ENCODE data around the gene KLHL26.

Gene KLHL26

GRCh38 chr19:18683958-18684641 lies 47.3 kb downstream of the KLHL26 start:
- peaks cover 27% of the 10 kb centered on the region for H3K4me1 Mint-ChIP-seq (ENCODE audit: low read depth)
- peak overlapping the region; percentile 61 for H3K27ac Mint-ChIP-seq
- no peaks in the 10 kb centered on the region for H3K27me3 Mint-ChIP-seq
- no peak for DNase-seq
- no peaks in the 10 kb centered on the region for H3K9me3 Mint-ChIP-seq
- peak overlapping the region; percentile 86 for H3K4me3 Mint-ChIP-seq
- peaks cover 2% of the 10 kb centered on the region for H3K36me3 Mint-ChIP-seq (ENCODE audit: low read depth)

- Mint-ChIP-seq H3K4me1 (ENCODE audit: low read depth) (peaks cover 29% of the 10 kb centered on the region), H3K27ac (no peak overlapping the region), H3K36me3 (ENCODE audit: low read depth) (peaks cover 2% of the 10 kb centered on the region), H3K9me3 (no peaks in the 10 kb centered on the region), H3K4me3 (peak overlapping the region; percentile 86), H3K27me3 (no peaks in the 10 kb centered on the region)
- DNase-seq, result no peak
Measured at GRCh38 chr19:18684642-18684993, 47.8 kb downstream of the KLHL26 start.

GRCh38 chr19:18685597-18686190 lies 48.9 kb downstream of the KLHL26 start:
- H3K27me3 Mint-ChIP-seq, result no peaks in the 10 kb centered on the region
- H3K4me3 Mint-ChIP-seq, result peak overlapping the region; percentile 1
- H3K9me3 Mint-ChIP-seq, result no peaks in the 10 kb centered on the region
- no peak for DNase-seq
- H3K36me3 Mint-ChIP-seq (ENCODE audit: low read depth), result peaks cover 2% of the 10 kb centered on the region
- H3K4me1 Mint-ChIP-seq (ENCODE audit: low read depth), result peaks cover 31% of the 10 kb centered on the region
- peak overlapping the region; percentile 24 for H3K27ac Mint-ChIP-seq

- DNase-seq, result no peak
- Mint-ChIP-seq H3K36me3 (ENCODE audit: low read depth) (peaks cover 2% of the 10 kb centered on the region), H3K9me3 (no peaks in the 10 kb centered on the region), H3K27me3 (no peaks in the 10 kb centered on the region), H3K4me3 (no peak overlapping the region), H3K4me1 (ENCODE audit: low read depth) (peaks cover 28% of the 10 kb centered on the region), H3K27ac (no peak overlapping the region)
Measured at GRCh38 chr19:18687740-18688465, 51.1 kb downstream of the KLHL26 start.

- H3K4me3 Mint-ChIP-seq, result no peak overlapping the region
Measured at GRCh38 chr19:18696023-18696422, 59.2 kb downstream of the KLHL26 start.

GRCh38 chr19:18697680-18698079 lies 60.9 kb downstream of the KLHL26 start:
- Mint-ChIP-seq H3K4me1 (ENCODE audit: low read depth) (peaks cover 34% of the 10 kb centered on the region), H3K36me3 (ENCODE audit: low read depth) (no peaks in the 10 kb centered on the region), H3K27ac (no peak overlapping the region)

More at GRCh38 chr19:18696023-18696422, 59.2 kb downstream of the KLHL26 start:
- no peaks in the 10 kb centered on the region for H3K36me3 Mint-ChIP-seq (ENCODE audit: low read depth)
- H3K27ac Mint-ChIP-seq, result peak overlapping the region; percentile 42
- DNase-seq, result no peak
- H3K9me3 Mint-ChIP-seq, result no peaks in the 10 kb centered on the region
- no peaks in the 10 kb centered on the region for H3K27me3 Mint-ChIP-seq
- H3K4me1 Mint-ChIP-seq (ENCODE audit: low read depth), result peaks cover 29% of the 10 kb centered on the region

GRCh38 chr19:18698321-18699167 lies 61.7 kb downstream of the KLHL26 start:
- Mint-ChIP-seq H3K4me3 (no peak overlapping the region), H3K27ac (no peak overlapping the region)

More at GRCh38 chr19:18697680-18698079, 60.9 kb downstream of the KLHL26 start:
- Mint-ChIP-seq H3K9me3 (no peaks in the 10 kb centered on the region), H3K4me3 (no peak overlapping the region), H3K27me3 (no peaks in the 10 kb centered on the region)
- DNase-seq, result no peak

GRCh38 chr19:18699403-18700054 lies 62.7 kb downstream of the KLHL26 start:
- H3K27ac Mint-ChIP-seq, result peak overlapping the region; percentile 26
- H3K4me1 Mint-ChIP-seq (ENCODE audit: low read depth), result peaks cover 34% of the 10 kb centered on the region
- H3K4me3 Mint-ChIP-seq, result peak overlapping the region; percentile 76
- H3K9me3 Mint-ChIP-seq, result no peaks in the 10 kb centered on the region
- no peaks in the 10 kb centered on the region for H3K27me3 Mint-ChIP-seq
- H3K36me3 Mint-ChIP-seq (ENCODE audit: low read depth), result no peaks in the 10 kb centered on the region
- DNase-seq, result no peak

More at GRCh38 chr19:18698321-18699167, 61.7 kb downstream of the KLHL26 start:
- Mint-ChIP-seq H3K36me3 (ENCODE audit: low read depth) (no peaks in the 10 kb centered on the region), H3K27me3 (no peaks in the 10 kb centered on the region), H3K4me1 (ENCODE audit: low read depth) (peaks cover 34% of the 10 kb centered on the region), H3K9me3 (no peaks in the 10 kb centered on the region)
- no peak for DNase-seq

- Mint-ChIP-seq H3K4me1 (ENCODE audit: low read depth) (peaks cover 34% of the 10 kb centered on the region), H3K27ac (peak overlapping the region; percentile 80), H3K9me3 (no peaks in the 10 kb centered on the region), H3K27me3 (no peaks in the 10 kb centered on the region), H3K36me3 (ENCODE audit: low read depth) (no peaks in the 10 kb centered on the region), H3K4me3 (peak overlapping the region; percentile 76)
- peak; percentile 78 for DNase-seq
Measured at GRCh38 chr19:18700501-18701249, 63.8 kb downstream of the KLHL26 start.

- Mint-ChIP-seq H3K27ac (peak overlapping the region; percentile 80), H3K36me3 (ENCODE audit: low read depth) (no peaks in the 10 kb centered on the region), H3K9me3 (no peaks in the 10 kb centered on the region), H3K4me1 (ENCODE audit: low read depth) (peaks cover 34% of the 10 kb centered on the region), H3K27me3 (no peaks in the 10 kb centered on the region), H3K4me3 (peak overlapping the region; percentile 76)
- no peak for DNase-seq
Measured at GRCh38 chr19:18701250-18701608, 64.4 kb downstream of the KLHL26 start.

- DNase-seq, result no peak
- Mint-ChIP-seq H3K4me3 (no peak overlapping the region), H3K36me3 (ENCODE audit: low read depth) (no peaks in the 10 kb centered on the region), H3K4me1 (ENCODE audit: low read depth) (peaks cover 25% of the 10 kb centered on the region), H3K27ac (no peak overlapping the region), H3K27me3 (no peaks in the 10 kb centered on the region), H3K9me3 (no peaks in the 10 kb centered on the region)
Measured at GRCh38 chr19:18704054-18704453, 67.2 kb downstream of the KLHL26 start.

- Mint-ChIP-seq H3K27ac (no peak overlapping the region), H3K9me3 (no peaks in the 10 kb centered on the region), H3K4me3 (no peak overlapping the region), H3K27me3 (no peaks in the 10 kb centered on the region), H3K4me1 (ENCODE audit: low read depth) (peaks cover 17% of the 10 kb centered on the region), H3K36me3 (ENCODE audit: low read depth) (no peaks in the 10 kb centered on the region)
- DNase-seq, result no peak
Measured at GRCh38 chr19:18704971-18705370, 68.1 kb downstream of the KLHL26 start.

- Mint-ChIP-seq H3K4me1 (ENCODE audit: low read depth) (peaks cover 10% of the 10 kb centered on the region), H3K27me3 (no peaks in the 10 kb centered on the region), H3K36me3 (ENCODE audit: low read depth) (no peaks in the 10 kb centered on the region), H3K4me3 (no peak overlapping the region), H3K27ac (no peak overlapping the region), H3K9me3 (no peaks in the 10 kb centered on the region)
- no peak for DNase-seq
Measured at GRCh38 chr19:18708452-18709231, 71.8 kb downstream of the KLHL26 start.
